ENCODE data around the gene OR52N1. TPM values are rescaled to one million over a fixed set of nuclear protein-coding genes. Genes with fewer than 3 reads are reported as not detected.

The OR52N1 gene
- total RNA-seq, 4 donors from 2014 or later: 0.07 TPM; not detected in 3

GRCh38 chr11:5803982-5804381, 12.9 kb upstream of the OR52N1 start:
- Histone ChIP-seq H3K27ac (no peak overlapping the region), H3K9me3 (no peaks in the 10 kb centered on the region), H3K4me1 (no peaks in the 10 kb centered on the region), H3K27me3 (no peaks in the 10 kb centered on the region), H3K4me3 (no peak overlapping the region), H3K36me3 (no peaks in the 10 kb centered on the region)
- intact Hi-C loops (cut with DNase I; ENCODE audit: low total_unique reads): no loop called here
- no peak for DNase-seq
- no peak for TF ChIP-seq POLR2A (IDR thresholded peaks at IDR 0.05)
- no peak for TF ChIP-seq CTCF (IDR thresholded peaks at IDR 0.05)

- intact Hi-C loops (cut with DNase I; ENCODE audit: low total_unique reads): no loop called here
- TF ChIP-seq CTCF (IDR thresholded peaks at IDR 0.05): no peak
- no peak for TF ChIP-seq POLR2A (IDR thresholded peaks at IDR 0.05)
- Histone ChIP-seq H3K4me3 (no peak overlapping the region), H3K27ac (no peak overlapping the region), H3K36me3 (no peaks in the 10 kb centered on the region), H3K27me3 (no peaks in the 10 kb centered on the region), H3K4me1 (no peaks in the 10 kb centered on the region), H3K9me3 (no peaks in the 10 kb centered on the region)
- no peak for DNase-seq
Measured at GRCh38 chr11:5796541-5796940, 5.5 kb upstream of the OR52N1 start.

- DNase-seq: no peak
- Histone ChIP-seq H3K27ac (no peak within 1 kb of the TSS), H3K4me1 (no peaks in the 10 kb centered on the region), H3K9me3 (no peaks in the 10 kb centered on the region), H3K27me3 (no peaks in the 10 kb centered on the region), H3K4me3 (no peak within 1 kb of the TSS), H3K36me3 (no peaks in the 10 kb centered on the region)
- TF ChIP-seq CTCF (IDR thresholded peaks at IDR 0.05) (no peak), POLR2A (IDR thresholded peaks at IDR 0.05) (no peak)
- intact Hi-C loops (cut with DNase I; ENCODE audit: low total_unique reads): no loop called here
Measured at GRCh38 chr11:5783255-5783654, 7.8 kb downstream of the OR52N1 start, which contains the start of gene OR52N5. TSS of gene OR52N5 (minus strand) at chr11:5783355. CDS start at chr11:5778634, 4,721 bp downstream.

GRCh38 chr11:5767056-5767455, 24.0 kb downstream of the OR52N1 start:
- H3K4me3 ChIP-seq: no peak overlapping the region
- DNase-seq: no peak
- H3K27me3 ChIP-seq: no peaks in the 10 kb centered on the region
- H3K27ac ChIP-seq: no peak overlapping the region
- H3K36me3 ChIP-seq: no peaks in the 10 kb centered on the region
- no peaks in the 10 kb centered on the region for H3K4me1 ChIP-seq
- no peaks in the 10 kb centered on the region for H3K9me3 ChIP-seq
- intact Hi-C loops (cut with DNase I; ENCODE audit: low total_unique reads): no loop called here
- TF ChIP-seq CTCF (IDR thresholded peaks at IDR 0.05) (no peak), POLR2A (IDR thresholded peaks at IDR 0.05) (no peak)

- no peak within 1 kb of the TSS for H3K4me3 ChIP-seq
- no peak within 1 kb of the TSS for H3K27ac ChIP-seq
- no peaks in the 10 kb centered on the region for H3K9me3 ChIP-seq
- H3K4me1 ChIP-seq: no peaks in the 10 kb centered on the region
- no peaks in the 10 kb centered on the region for H3K36me3 ChIP-seq
- TF ChIP-seq CTCF (IDR thresholded peaks at IDR 0.05): no peak
- TF ChIP-seq POLR2A (IDR thresholded peaks at IDR 0.05): no peak
- H3K27me3 ChIP-seq: no peaks in the 10 kb centered on the region
- intact Hi-C loops (cut with DNase I; ENCODE audit: low total_unique reads): no loop called here
- DNase-seq: no peak
Measured at GRCh38 chr11:5753943-5754342, 37.1 kb downstream of the OR52N1 start, which contains the start of gene OR52N4. TSS of gene OR52N4 (plus strand) at chr11:5754243. CDS start at chr11:5754741, 498 bp downstream.
